HG03095 (cell line): Measurements from ENCODE around the gene FBXL17.

ENCODE experiments used
- ATAC-seq: cut with Tn5 transposase; IDR thresholded peaks from one replicate; pipeline ENCODE4 v1.9.1; 2021; ENCODE audit warnings: moderate library complexity; ENCODE audit not compliant: unreplicated experiment

The FBXL17 gene

DNA sequence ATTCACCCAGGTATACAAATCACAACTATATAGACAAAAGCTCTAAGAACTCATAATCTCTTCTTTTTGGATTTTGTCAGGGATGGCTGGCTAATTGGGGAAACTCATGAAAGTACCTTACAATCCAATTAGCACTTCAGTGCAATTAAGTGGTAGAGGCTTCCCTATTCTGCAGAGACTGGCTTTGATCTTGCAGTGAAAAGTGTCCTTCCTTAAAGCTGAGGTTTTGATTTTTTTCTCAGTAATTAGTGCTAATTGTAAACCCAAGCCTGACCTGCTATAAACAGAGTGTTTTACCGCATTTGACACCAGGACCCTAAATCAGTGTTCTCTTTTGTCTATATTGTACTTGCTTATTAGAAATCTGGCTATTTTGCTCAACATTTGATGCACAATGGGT is 417.2 kb downstream of the FBXL17 start:
- no peak for ATAC-seq

DNA sequence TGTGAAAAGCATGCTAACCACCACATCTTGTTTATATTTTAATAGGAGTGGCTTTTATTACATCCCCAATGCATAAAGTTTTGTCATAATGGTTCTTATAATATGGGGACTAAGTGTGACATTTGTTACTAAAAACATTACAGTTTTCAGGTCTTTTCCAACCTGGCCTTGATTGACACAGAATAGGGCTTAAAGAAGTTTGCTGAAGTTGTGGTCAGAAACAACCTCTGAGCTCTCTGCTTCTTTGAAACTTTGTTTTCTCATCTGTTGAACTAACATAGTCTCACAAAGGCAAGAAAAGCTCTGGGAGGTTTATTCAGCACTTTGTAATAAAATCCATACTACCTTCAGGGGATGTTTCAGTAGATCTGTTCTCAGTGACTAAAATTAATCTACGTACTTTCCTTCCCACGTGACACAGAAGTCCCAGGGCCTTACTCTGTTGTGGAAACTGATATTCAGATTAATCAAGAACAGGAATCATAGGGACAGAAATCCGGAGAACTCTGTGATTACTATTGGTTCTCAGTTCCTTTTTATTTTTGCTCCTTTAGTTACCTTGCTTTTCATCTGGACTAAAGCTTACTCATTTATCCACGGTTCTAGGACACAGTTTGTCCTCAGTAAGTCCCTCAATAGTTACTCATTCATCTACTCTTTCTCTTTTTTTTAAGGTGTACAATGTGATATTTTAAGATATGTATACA is 422.2 kb downstream of the FBXL17 start:
- ATAC-seq, result no peak

DNA sequence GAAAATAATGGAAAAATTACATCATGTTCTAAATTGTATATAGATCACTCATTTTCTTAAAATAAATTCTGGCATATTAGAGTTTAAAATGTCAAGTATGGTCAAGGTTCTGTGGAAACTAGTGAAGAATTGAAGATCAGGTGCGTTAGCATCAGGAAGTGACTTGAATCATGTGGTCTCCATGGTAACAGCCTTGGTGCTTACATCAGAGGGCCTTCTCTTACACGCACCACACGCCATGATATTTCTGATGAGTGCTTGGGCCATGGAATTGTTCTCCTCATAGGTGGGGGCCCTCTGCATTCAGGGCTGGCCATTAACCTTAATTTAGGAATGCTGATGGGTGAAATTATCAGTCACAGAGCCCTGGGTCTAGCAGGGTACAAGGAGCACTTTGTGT is 423.0 kb downstream of the FBXL17 start:
- no peak for ATAC-seq

GRCh38 chr5:107958432-107958831 is 423.5 kb downstream of the FBXL17 start:
- no peak for ATAC-seq

GRCh38 chr5:107957051-107957450 is 424.8 kb downstream of the FBXL17 start:
- no peak for ATAC-seq

DNA sequence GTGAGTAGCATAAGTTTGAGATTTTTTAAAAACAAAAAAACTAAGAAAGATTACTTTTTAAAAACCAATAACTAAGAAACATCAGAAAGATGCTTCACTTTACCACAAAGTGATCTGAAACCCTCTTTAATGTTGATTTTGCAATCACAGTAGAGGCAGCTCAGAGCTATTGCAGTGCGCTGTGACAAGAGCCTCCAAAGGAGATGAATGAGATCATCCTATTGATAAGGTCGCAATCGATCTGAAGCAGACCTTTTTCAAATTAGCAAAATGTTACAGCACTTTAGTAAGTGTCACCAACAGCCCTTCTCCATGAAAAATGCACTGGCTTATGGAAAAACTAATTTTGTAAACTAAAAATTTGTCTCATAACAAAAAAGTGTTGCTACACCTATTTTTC is 426.6 kb downstream of the FBXL17 start:
- no peak for ATAC-seq

DNA sequence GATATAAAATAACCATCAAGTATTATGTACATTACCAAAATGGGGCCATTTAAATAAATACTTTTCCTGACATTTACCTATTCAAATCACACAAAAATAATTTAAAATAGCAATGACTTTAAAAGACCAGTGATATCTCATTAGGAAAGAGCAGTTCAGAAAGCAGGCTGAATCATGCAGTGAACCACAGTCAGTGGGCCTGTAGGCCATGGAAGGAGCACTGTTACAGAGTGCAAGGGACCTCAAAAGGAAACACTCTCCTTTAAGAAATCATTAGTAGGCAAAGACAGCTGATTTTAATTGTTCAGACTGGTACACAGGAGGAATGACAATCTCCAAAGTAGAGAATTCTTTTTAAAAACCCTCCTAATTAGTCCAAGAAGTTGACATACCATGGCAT is 427.6 kb downstream of the FBXL17 start:
- ATAC-seq, result no peak

GRCh38 chr5:107952450-107952849 is 429.4 kb downstream of the FBXL17 start:
- no peak for ATAC-seq

DNA sequence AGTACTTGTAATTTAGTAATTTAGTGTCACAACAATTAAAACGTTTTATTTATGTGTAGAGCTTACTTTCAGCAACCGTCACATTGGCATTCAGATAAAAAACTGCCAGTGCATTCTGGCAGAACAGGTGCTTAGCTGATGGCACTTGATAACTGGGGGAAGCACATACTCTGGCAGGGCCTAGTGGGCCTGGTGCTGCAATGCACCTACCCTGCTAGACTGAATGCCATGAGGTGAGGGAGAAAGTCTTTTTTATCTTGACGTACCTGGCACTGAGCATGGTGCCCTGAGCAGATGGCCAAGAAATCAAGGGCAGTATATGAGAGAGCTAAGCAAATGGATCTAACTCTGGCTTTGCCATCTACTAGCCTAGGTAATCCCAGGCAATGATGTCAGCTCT is 430.6 kb downstream of the FBXL17 start:
- no peak for ATAC-seq

DNA sequence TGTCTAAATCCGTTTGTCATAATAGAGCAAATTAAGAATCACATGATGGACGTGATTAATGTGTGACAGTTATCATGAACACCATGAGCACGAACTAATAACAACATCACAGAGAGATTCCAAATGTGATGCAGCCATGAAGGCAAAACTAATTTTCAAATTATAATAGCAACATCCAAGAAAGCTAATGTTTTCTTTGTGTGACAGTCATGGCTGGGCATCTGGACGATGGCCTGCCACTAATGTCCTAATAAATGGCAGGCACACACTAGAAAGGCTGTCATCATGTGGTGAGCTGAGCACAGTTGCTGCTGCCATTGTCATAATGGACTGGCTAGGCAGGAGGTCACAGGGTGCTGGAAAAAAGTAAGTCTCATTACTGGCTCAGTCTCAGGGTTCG is 431.1 kb downstream of the FBXL17 start:
- ATAC-seq, result no peak

- no peak for ATAC-seq
These were observed 432.1 kb downstream of the FBXL17 start for GRCh38 chr5:107949688-107950341.

- ATAC-seq, result no peak
These were observed 433.5 kb downstream of the FBXL17 start for GRCh38 chr5:107948377-107948776.

DNA sequence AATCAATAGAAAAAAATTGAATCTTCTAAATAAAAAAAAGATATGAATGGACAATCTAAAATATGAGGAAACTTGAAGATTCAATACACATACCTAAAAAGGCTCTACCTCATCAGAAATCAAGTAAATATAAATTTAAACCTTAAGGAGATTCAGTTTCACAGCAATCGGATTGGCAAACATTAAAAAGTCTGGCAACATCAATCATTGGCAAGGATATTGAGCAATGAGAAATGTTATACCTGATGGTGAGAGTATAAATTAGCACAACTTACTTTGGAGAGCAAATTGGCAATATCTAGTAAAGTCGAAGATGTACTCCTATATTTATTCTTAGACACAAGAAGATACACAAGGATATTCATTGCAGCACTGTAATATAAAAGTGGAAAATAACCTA is 436.8 kb downstream of the FBXL17 start:
- ATAC-seq, result no peak

- ATAC-seq, result no peak
These were observed 438.0 kb downstream of the FBXL17 start for GRCh38 chr5:107943923-107944322.

- no peak for ATAC-seq
These were observed 440.9 kb downstream of the FBXL17 start for GRCh38 chr5:107941036-107941435.

- no peak for ATAC-seq
These were observed 444.1 kb downstream of the FBXL17 start for GRCh38 chr5:107937651-107938355.

DNA sequence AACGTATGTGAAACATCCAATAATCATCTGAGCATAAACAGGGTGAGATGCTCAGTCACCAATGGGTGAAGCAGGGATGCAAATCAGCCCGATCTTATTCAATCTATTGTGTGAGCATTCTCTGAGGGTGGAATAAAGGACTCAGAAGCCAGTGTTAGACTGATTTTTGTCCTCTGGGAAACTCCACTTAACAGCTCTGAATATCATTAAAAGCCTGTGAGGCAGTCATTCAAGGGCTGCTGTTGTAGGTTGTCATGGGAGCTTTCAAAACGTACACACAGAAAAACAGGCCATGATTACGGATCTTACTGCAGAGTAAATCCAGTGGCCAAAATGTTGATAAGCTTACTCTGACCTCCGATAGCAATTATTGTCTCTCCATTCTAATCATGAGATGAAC is 444.7 kb downstream of the FBXL17 start:
- ATAC-seq, result no peak

GRCh38 chr5:107936515-107936914 is 445.4 kb downstream of the FBXL17 start:
- no peak for ATAC-seq

DNA sequence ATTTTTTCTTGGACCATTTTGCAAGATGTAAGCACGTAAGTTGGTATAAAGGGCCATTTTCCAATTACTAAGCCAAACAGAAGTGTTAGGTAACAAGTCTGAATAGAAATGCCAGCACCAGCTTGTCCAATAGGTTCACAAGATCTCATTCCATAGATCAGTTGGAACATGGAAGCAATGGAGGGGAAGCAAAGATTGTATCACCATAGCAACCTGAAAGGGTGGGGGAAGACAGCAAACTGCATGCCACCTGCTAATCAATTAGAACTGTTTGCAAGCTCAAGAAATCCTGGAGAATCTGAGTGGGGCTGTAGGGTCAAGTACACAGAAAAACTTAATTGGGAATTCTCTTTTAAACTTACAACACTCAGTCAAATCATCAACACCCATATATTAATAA is 446.3 kb downstream of the FBXL17 start:
- no peak for ATAC-seq

- ATAC-seq, result no peak
These were observed 448.6 kb downstream of the FBXL17 start for GRCh38 chr5:107933326-107933725.

- ATAC-seq, result no peak
These were observed 451.0 kb downstream of the FBXL17 start for GRCh38 chr5:107930891-107931290.

DNA sequence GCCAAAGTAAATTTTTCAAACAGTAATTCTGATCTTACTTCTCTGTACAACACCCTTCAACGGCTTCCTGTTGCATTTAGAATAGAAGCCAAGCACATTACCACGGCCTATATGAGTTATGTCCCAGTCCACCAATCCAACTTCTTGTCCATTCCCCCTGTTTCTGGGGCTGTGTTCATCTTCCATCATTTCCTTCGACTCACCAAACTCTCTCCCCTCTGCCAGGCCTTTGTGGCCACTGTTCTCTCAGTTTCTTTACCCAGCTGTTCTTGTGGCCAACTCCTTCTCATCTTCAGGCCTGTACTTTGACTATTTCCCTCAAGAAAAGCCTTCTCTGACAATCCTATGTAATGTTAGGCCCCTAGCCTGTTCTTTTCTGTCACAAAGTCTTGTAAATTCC is 451.8 kb downstream of the FBXL17 start:
- no peak for ATAC-seq
